GM19099 (cell line): ENCODE data around the gene RNF157.

Source experiments
- POLR2A ChIP-seq: IDR thresholded peaks from 3 replicates; pipeline ENCODE4 v1.6.1; 2011; ENCODE audit warnings: low read depth; ENCODE audit not compliant: insufficient read length; ENCODE audit errors: extremely low read depth

The RNF157 gene

GRCh38 chr17:76121932-76122430 lies 118.3 kb downstream of the RNF157 start:
- no peak for TF ChIP-seq POLR2A

- no peak for TF ChIP-seq POLR2A
Observed at GRCh38 chr17:76120658-76121008, 119.7 kb downstream of the RNF157 start.

GRCh38 chr17:76119409-76120371 lies 120.6 kb downstream of the RNF157 start:
- no peak for TF ChIP-seq POLR2A

GRCh38 chr17:76115138-76115754 lies 125.0 kb downstream of the RNF157 start:
- no peak for TF ChIP-seq POLR2A

GRCh38 chr17:76111956-76112355 lies 128.3 kb downstream of the RNF157 start:
- TF ChIP-seq POLR2A: no peak

GRCh38 chr17:76107509-76107908 lies 132.8 kb downstream of the RNF157 start:
- TF ChIP-seq POLR2A: no peak

GRCh38 chr17:76106703-76107102 lies 133.6 kb downstream of the RNF157 start:
- TF ChIP-seq POLR2A: no peak

GRCh38 chr17:76104896-76105231 lies 135.4 kb downstream of the RNF157 start:
- TF ChIP-seq POLR2A: no peak

- no peak for TF ChIP-seq POLR2A
Observed at GRCh38 chr17:76104140-76104895, 136.0 kb downstream of the RNF157 start.

GRCh38 chr17:76103274-76104139 lies 136.8 kb downstream of the RNF157 start, which contains the start of gene EXOC7:
Gene EXOC7 (minus strand): TSS chr17:76103787. CDS start chr17:76103692, 95 bp downstream.
- peak; percentile 84 for TF ChIP-seq POLR2A

- TF ChIP-seq POLR2A: no peak
Observed at GRCh38 chr17:76102944-76103273, 137.4 kb downstream of the RNF157 start.

GRCh38 chr17:76097716-76098295 lies 142.5 kb downstream of the RNF157 start:
- no peak for TF ChIP-seq POLR2A

- TF ChIP-seq POLR2A: no peak
Observed at GRCh38 chr17:76095943-76096342, 144.3 kb downstream of the RNF157 start.

GRCh38 chr17:76094046-76094445 lies 146.2 kb downstream of the RNF157 start:
- no peak for TF ChIP-seq POLR2A
